Measurements from ENCODE around the gene CYYR1. TPM values are rescaled to one million over a fixed set of nuclear protein-coding genes. Genes with fewer than 3 reads are reported as not detected.

Gene CYYR1
- total RNA-seq, 4 donors from 2014 or later = 3.1 to 15.9 (median 6.4) TPM

DNA sequence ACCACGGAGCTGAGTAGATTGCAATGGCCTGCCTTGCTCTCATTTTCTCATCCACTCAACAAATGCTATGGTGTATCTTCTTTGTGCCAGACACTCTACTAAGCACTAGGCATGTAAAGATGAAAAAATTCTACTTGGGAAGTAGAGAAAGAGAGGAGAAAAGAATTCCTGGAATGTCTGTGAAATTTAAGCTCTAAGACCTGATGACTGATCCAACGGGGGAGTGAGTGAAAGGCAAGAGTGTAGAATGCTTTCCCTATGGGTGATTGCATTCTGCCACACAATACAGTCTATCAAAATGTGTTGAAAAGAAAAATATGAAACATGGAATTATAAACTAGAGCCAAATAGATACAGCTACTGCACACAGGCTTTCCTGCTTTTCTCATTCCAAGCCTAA is 82.3 kb downstream of the CYYR1 start:
- TF ChIP-seq, protein P1, sequence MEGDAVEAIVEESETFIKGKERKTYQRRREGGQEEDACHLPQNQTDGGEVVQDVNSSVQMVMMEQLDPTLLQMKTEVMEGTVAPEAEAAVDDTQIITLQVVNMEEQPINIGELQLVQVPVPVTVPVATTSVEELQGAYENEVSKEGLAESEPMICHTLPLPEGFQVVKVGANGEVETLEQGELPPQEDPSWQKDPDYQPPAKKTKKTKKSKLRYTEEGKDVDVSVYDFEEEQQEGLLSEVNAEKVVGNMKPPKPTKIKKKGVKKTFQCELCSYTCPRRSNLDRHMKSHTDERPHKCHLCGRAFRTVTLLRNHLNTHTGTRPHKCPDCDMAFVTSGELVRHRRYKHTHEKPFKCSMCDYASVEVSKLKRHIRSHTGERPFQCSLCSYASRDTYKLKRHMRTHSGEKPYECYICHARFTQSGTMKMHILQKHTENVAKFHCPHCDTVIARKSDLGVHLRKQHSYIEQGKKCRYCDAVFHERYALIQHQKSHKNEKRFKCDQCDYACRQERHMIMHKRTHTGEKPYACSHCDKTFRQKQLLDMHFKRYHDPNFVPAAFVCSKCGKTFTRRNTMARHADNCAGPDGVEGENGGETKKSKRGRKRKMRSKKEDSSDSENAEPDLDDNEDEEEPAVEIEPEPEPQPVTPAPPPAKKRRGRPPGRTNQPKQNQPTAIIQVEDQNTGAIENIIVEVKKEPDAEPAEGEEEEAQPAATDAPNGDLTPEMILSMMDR (IDR thresholded peaks at IDR 0.05) = no peak
- no peak for TF ChIP-seq POLR2A (IDR thresholded peaks at IDR 0.05)
- no peak for TF ChIP-seq POLR2AphosphoS5 (IDR thresholded peaks at IDR 0.05)
- TF ChIP-seq EP300 (IDR thresholded peaks at IDR 0.05) = no peak
- no peak for DNase-seq (ENCODE audit: low spot score in 2 of 2)
- Histone ChIP-seq H3K27me3 (no peaks in the 10 kb centered on the region), H3K9me3 (no peaks in the 10 kb centered on the region), H3K4me3 (no peak overlapping the region), H3K36me3 (no peaks in the 10 kb centered on the region), H3K27ac (no peak overlapping the region), H3K4me1 (no peaks in the 10 kb centered on the region)
- WGBS = 54% methylated on average over 2 of the region's 2 CpGs

DNA sequence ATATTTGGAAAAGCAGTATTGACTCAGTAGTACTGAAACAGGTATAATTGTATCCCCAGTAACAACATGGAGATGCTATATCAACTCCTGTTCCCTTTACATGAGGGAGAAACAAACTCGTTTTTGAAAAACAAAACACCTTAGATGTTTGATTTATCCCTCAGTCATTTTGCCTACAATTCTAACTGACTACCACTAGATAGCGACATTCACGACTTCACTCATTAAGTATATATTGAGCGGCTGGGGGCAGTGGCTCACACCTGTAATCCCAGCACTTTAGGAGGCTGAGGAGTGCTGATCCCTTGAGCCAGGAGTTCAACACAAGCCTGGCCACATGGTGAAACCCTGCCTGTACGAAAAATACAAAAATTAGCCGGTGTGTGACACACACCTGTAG is 83.3 kb downstream of the CYYR1 start:
- no peak overlapping the region for H3K4me3 ChIP-seq
- TF ChIP-seq POLR2AphosphoS5 (IDR thresholded peaks at IDR 0.05) (no peak), EP300 (IDR thresholded peaks at IDR 0.05) (no peak)
- 97% methylated on average over 6 of the region's 6 CpGs for WGBS
- H3K9me3 ChIP-seq = no peaks in the 10 kb centered on the region
- H3K27me3 ChIP-seq = no peaks in the 10 kb centered on the region
- no peak overlapping the region for H3K27ac ChIP-seq
- DNase-seq (ENCODE audit: low spot score in 2 of 2) = no peak
- H3K4me1 ChIP-seq = no peaks in the 10 kb centered on the region
- no peaks in the 10 kb centered on the region for H3K36me3 ChIP-seq

DNA sequence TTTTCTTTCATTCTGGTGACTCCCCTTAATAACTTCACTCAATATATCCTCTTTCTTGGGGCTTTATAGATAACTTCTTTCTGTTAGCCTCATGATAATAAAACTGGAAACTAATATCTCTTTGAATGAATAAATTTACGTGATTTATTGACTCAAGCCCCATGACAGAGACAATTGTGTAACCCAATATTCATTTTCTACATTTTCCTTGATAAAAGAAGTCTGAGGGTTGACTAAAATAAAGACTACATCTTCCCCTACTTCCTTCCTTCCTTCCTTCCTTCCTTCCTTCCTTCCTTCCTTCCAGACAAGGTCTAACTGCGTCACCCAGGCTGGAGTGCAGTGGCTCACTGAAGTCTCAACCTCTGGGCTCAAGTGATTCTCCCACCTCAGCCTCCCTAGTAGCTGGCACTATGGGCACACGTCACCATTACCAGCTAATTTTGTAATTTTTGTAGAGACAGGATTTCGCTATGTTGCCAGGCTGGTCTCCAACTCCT is 85.1 kb downstream of the CYYR1 start:
- Histone ChIP-seq H3K4me1 (no peaks in the 10 kb centered on the region), H3K9me3 (no peaks in the 10 kb centered on the region), H3K27ac (no peak overlapping the region), H3K27me3 (no peaks in the 10 kb centered on the region), H3K4me3 (no peak overlapping the region), H3K36me3 (no peaks in the 10 kb centered on the region)
- 87% methylated on average over 4 of the region's 4 CpGs for WGBS
- DNase-seq (ENCODE audit: low spot score in 2 of 2) = no peak
- no peak for TF ChIP-seq POLR2A (IDR thresholded peaks at IDR 0.05)
- TF ChIP-seq POLR2AphosphoS5 (IDR thresholded peaks at IDR 0.05) = no peak
- TF ChIP-seq, protein P1 (IDR thresholded peaks at IDR 0.05) = no peak
- TF ChIP-seq EP300 (IDR thresholded peaks at IDR 0.05) = no peak

DNA sequence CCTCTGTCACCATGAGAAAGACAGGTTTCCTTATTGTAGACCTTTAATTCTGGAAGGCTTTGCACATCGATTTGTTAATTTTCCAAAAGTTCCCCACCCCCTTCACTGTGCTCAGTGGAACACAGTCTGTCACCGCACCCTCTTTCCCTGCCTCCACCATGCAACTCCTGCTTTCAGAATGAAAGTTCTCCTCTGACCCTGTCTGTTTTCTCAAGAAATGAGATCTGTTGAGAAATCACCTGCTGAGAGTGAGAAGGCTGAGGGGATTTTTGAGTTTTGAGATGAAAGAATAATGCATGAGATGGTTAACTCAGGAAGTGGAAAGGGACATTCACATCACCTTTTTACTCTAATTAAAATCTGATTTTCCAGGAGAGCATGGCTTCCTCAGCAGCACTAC is 99.6 kb downstream of the CYYR1 start:
- no peaks in the 10 kb centered on the region for H3K9me3 ChIP-seq
- no peaks in the 10 kb centered on the region for H3K27me3 ChIP-seq
- DNase-seq (ENCODE audit: low spot score in 2 of 2) = no peak
- no peak overlapping the region for H3K4me3 ChIP-seq
- H3K4me1 ChIP-seq = peaks cover 10% of the 10 kb centered on the region
- H3K27ac ChIP-seq = no peak overlapping the region
- no peak for TF ChIP-seq POLR2AphosphoS5 (IDR thresholded peaks at IDR 0.05)
- TF ChIP-seq EP300 (IDR thresholded peaks at IDR 0.05) = no peak
- TF ChIP-seq POLR2A (IDR thresholded peaks at IDR 0.05) = no peak
- TF ChIP-seq, protein P1 (IDR thresholded peaks at IDR 0.05) = no peak
- WGBS = 90% methylated on average over 2 of the region's 2 CpGs
- H3K36me3 ChIP-seq = no peaks in the 10 kb centered on the region

DNA sequence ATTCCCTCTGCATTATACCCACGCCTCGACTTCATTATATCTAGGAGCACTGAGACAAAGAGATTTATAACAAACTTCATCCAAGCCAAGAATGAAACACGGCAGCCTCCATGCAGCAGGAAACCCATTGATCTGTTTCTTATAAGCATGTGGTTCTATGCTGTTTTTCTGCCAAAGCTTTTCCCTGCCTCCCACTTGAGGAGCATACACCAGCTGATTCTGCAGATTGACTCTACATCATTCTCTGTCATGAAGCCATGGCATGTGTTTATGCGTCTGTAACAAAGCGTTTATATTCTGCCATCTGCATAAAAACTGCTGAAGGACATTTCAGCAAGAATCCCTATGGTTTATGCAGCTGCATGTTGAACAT is 102.0 kb downstream of the CYYR1 start:
- Histone ChIP-seq H3K9me3 (no peaks in the 10 kb centered on the region), H3K4me1 (peaks cover 10% of the 10 kb centered on the region), H3K4me3 (no peak overlapping the region), H3K36me3 (no peaks in the 10 kb centered on the region), H3K27me3 (no peaks in the 10 kb centered on the region), H3K27ac (no peak overlapping the region)
- DNase-seq (ENCODE audit: low spot score in 2 of 2) = no peak
- WGBS = 61% methylated on average over 5 of the region's 5 CpGs
- no peak for TF ChIP-seq POLR2A (IDR thresholded peaks at IDR 0.05)
- no peak for TF ChIP-seq EP300 (IDR thresholded peaks at IDR 0.05)
- TF ChIP-seq POLR2AphosphoS5 (IDR thresholded peaks at IDR 0.05) = no peak
- TF ChIP-seq, protein P1 (IDR thresholded peaks at IDR 0.05) = no peak

All from suprapubic skin (tissue), 4 donors.